Progenitor cell of endocrine pancreas (in vitro differentiated cells): ENCODE data around the gene CRISP3. TPM values are rescaled to one million over a fixed set of nuclear protein-coding genes. Genes with fewer than 3 reads are reported as not detected.
"Not testable (repeated sequence)": the region's sequence is repeated elsewhere in the genome, so short reads cannot be mapped to it uniquely, and the experiment has no call there.

ENCODE experiments used
- DNase-seq: peaks from one replicate; pipeline ENCODE4 v3.0.0; 2021; ENCODE audit warnings: low spot score; ENCODE audit not compliant: unreplicated experiment
- H3K27ac Mint-ChIP-seq: 2 replicates; pipeline ENCODE4 v1.8.0; 2021; ENCODE audit warnings: mild to moderate bottlenecking, moderate library complexity, mixed read lengths
- H3K27me3 Mint-ChIP-seq: 2 replicates; pipeline ENCODE4 v1.8.0; 2021; ENCODE audit warnings: mixed read lengths
- H3K36me3 Mint-ChIP-seq: 2 replicates; pipeline ENCODE4 v1.8.0; 2022; ENCODE audit warnings: mixed read lengths; ENCODE audit not compliant: insufficient read depth
- H3K4me1 Mint-ChIP-seq: 2 replicates; pipeline ENCODE4 v1.8.0; 2021; ENCODE audit warnings: low read depth, mixed read lengths
- H3K4me3 Mint-ChIP-seq: 2 replicates; pipeline ENCODE4 v1.8.0; 2021; ENCODE audit warnings: low read depth, mild to moderate bottlenecking, moderate library complexity, mixed read lengths
- H3K9me3 Mint-ChIP-seq: 2 replicates; pipeline ENCODE4 v1.8.0; 2021; ENCODE audit warnings: low read depth, mixed read lengths
- total RNA-seq: library from RNA; stranded (reverse); gene quantifications from 2 replicates; pipeline ENCODE4 v1.2.1, GENCODE V29; 2021
- TF ChIP-seq, protein P1 (sequence below): fragments of 200-600 bp; sonication (generic); IDR thresholded peaks from one replicate; pipeline ENCODE4 v1.5.0; 2021; ENCODE audit warnings: antibody characterized with exemption, mild to moderate bottlenecking; ENCODE audit not compliant: unreplicated experiment

The CRISP3 gene
- total RNA-seq, 1 donor from 2014 or later, result not detected

DNA sequence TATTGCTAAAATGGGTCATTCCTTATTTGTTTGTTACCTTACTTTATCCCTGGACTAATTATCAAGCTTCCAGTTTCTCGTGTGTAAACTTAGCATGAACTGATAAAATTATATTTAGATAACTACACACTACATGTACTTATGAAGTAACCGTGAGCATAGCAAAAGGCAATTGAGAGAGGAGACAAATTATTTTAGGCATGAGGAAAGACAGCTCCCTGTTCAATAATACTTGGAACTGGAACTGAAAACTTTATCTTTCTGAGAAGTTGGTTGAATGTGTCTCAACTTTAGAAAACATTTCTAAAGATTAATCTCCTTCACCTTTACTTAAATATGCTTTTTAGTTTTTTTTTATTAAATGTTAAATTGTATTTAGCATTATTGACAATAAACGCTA is 11.4 kb downstream of the CRISP3 start:
- H3K27ac Mint-ChIP-seq, result no peak overlapping the region
- TF ChIP-seq, protein P1, sequence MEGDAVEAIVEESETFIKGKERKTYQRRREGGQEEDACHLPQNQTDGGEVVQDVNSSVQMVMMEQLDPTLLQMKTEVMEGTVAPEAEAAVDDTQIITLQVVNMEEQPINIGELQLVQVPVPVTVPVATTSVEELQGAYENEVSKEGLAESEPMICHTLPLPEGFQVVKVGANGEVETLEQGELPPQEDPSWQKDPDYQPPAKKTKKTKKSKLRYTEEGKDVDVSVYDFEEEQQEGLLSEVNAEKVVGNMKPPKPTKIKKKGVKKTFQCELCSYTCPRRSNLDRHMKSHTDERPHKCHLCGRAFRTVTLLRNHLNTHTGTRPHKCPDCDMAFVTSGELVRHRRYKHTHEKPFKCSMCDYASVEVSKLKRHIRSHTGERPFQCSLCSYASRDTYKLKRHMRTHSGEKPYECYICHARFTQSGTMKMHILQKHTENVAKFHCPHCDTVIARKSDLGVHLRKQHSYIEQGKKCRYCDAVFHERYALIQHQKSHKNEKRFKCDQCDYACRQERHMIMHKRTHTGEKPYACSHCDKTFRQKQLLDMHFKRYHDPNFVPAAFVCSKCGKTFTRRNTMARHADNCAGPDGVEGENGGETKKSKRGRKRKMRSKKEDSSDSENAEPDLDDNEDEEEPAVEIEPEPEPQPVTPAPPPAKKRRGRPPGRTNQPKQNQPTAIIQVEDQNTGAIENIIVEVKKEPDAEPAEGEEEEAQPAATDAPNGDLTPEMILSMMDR, result no peak

DNA sequence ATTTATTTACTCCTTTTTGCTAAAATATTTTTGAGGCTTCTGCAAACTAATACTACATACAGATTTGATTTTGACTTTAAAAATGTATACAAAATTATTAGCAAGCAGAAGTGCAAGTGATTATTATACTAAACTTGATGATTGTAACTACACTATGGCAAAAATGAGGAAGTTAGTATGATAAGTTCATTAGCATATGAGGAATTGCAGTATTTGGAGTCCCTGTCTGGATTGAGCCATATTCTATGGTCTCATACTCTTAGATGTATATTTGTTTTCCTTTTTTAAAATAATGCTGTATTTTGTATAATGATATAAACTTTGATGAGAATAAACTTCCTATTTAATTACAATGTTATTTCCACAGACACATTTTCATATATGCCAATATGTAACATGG is 13.9 kb downstream of the CRISP3 start:
- Mint-ChIP-seq H3K27ac (no peak overlapping the region), H3K36me3 (no peaks in the 10 kb centered on the region), H3K27me3 (no peaks in the 10 kb centered on the region), H3K9me3 (no peaks in the 10 kb centered on the region), H3K4me3 (no peak overlapping the region), H3K4me1 (peaks cover 1% of the 10 kb centered on the region)
- TF ChIP-seq, protein P1, result no peak
- no peak for DNase-seq

More for the DNA sequence above, 11.4 kb downstream of the CRISP3 start:
- H3K27me3 Mint-ChIP-seq, result no peaks in the 10 kb centered on the region
- peaks cover 8% of the 10 kb centered on the region for H3K4me1 Mint-ChIP-seq
- H3K9me3 Mint-ChIP-seq, result no peaks in the 10 kb centered on the region
- no peak for DNase-seq
- no peak overlapping the region for H3K4me3 Mint-ChIP-seq
- no peaks in the 10 kb centered on the region for H3K36me3 Mint-ChIP-seq

DNA sequence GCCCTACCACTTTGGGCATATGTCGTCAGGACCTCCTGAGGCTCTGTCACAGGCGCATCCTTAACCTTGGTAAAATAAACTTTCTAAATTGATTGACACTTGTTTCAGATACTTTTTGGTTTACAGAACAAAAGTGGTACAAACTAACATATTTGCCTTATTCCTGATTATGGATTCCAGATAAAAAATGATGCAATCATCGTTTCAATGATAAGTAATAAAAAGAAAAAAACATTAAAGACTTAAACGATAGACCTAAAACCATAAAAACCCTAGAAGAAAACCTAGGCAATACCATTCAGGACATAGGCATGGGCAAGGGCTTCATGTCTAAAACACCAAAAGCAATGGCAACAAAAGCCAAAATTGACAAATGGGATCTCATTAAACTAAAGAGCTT is 20.3 kb downstream of the CRISP3 start:
- H3K36me3 Mint-ChIP-seq, H3K4me3 Mint-ChIP-seq, H3K4me1 Mint-ChIP-seq: not testable (repeated sequence)

DNA sequence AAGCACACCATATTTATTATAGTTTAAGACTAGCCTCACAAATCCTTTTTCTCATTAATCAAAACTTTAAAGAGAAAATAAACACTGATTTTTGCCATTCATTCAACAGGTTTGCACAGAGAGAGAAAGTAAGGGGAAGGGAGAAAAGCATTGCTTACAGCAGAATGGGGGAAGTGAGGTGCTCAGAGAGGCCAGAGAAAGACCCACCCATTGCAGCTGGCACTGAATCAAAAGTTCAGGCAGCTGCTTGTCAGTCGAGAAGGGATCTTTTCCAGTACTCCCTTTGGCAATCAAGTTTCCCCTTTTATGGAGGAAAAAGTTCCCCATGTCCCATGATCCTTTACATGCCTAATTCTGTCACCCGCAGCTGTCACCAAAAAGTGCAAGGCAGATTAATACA is 22.9 kb downstream of the CRISP3 start:
- TF ChIP-seq, protein P1, result no peak
- no peak for DNase-seq
- Mint-ChIP-seq H3K27ac (no peak overlapping the region), H3K9me3 (peaks cover 23% of the 10 kb centered on the region), H3K4me1 (no peaks in the 10 kb centered on the region), H3K4me3 (no peak overlapping the region), H3K27me3 (no peaks in the 10 kb centered on the region), H3K36me3 (no peaks in the 10 kb centered on the region)

More for the DNA sequence above, 20.3 kb downstream of the CRISP3 start:
- not testable (repeated sequence) for DNase-seq, H3K27me3 Mint-ChIP-seq, H3K27ac Mint-ChIP-seq
- H3K9me3 Mint-ChIP-seq, result peaks cover 18% of the 10 kb centered on the region

DNA sequence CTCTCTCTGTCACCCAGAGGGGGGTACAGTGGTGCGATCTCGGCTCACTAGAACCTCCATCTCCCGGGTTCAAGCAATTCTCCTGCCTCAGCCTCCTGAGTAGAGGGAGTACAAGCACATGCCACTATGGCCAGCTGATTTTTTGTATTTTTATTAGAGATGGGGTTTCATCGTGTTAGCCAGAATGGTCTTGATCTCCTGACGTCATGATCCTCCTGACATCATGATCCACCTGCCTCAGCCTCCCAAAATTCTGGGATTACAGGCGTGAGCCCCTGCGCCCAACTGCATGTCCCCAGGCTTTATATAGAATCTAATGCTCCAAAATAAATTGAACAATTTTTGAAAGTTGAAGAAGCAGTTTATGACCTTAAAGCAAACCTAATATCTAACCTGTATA is 23.8 kb downstream of the CRISP3 start:
- TF ChIP-seq, protein P1, result no peak
- H3K9me3 Mint-ChIP-seq, result peaks cover 23% of the 10 kb centered on the region
- H3K4me1 Mint-ChIP-seq, result no peaks in the 10 kb centered on the region
- no peak overlapping the region for H3K27ac Mint-ChIP-seq
- DNase-seq, result no peak
- H3K27me3 Mint-ChIP-seq, result no peaks in the 10 kb centered on the region
- H3K36me3 Mint-ChIP-seq, result no peaks in the 10 kb centered on the region
- no peak overlapping the region for H3K4me3 Mint-ChIP-seq

DNA sequence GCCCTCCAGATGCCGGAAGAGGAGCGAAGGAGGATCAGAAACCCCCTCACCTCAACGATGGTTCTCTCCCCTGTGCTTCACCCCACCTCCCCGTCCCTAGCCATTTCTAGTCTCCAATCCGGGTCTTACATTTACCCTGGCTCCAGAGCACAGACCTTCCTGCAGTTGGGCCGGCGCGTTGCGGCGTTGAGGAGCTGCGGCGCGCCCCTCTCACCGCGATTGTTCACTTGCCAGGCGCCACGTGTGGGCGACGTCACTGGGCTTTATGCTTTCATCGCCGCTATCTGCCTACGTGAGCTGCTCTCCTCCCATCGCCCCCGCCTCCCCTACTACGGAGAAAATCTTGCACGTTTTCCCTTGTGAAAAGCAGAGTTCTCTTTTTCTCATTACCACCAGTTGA is 30.8 kb downstream of the CRISP3 start, which contains the start of gene CRISP2:
TSS of gene CRISP2 (minus strand) at position 198 of the 400 bp plus-strand sequence. CDS start 4,347 bp downstream, outside the sequence.
- TF ChIP-seq, protein P1, result no peak
- H3K27ac Mint-ChIP-seq, result no peak within 1 kb of the TSS
- peaks cover 2% of the 10 kb centered on the region for H3K27me3 Mint-ChIP-seq

More for the DNA sequence above, 30.8 kb downstream of the CRISP3 start, which contains the start of gene CRISP2:
- H3K9me3 Mint-ChIP-seq, result peaks cover 5% of the 10 kb centered on the region
- DNase-seq, result no peak
- H3K4me3 Mint-ChIP-seq, result peak within 1 kb of the TSS; percentile 53
- no peaks in the 10 kb centered on the region for H3K4me1 Mint-ChIP-seq
- H3K36me3 Mint-ChIP-seq, result no peaks in the 10 kb centered on the region
